Suprapubic skin (tissue), 4 donors: ENCODE results near the gene C2.

Experiments
- EP300 ChIP-seq: sonication (generic); formaldehyde crosslinking; IDR thresholded peaks from one replicate; pipeline ENCODE4 v1.6.1; 2017; ENCODE audit warnings: antibody characterized with exemption
- POLR2AphosphoS5 ChIP-seq, 3 donors: sonication (generic); formaldehyde crosslinking; IDR thresholded peaks; one replicate each; pipeline ENCODE4 v1.6.1; 2017; ENCODE audit warnings: antibody characterized with exemption in 3 of 3
- TF ChIP-seq, protein P1 (sequence below), 2 donors: fragments of 200-600 bp in 1 of 2; fragments of 450-650 bp in 1 of 2; sonication (generic) in 1 of 2; IDR thresholded peaks; one replicate each; pipeline ENCODE4 v1.5.1; 2016 to 2019; ENCODE audit warnings: antibody characterized with exemption in 2 of 2, mild to moderate bottlenecking in 1 of 2, moderate library complexity in 1 of 2

GRCh38 chr6:31878222-31878621 is 49.3 kb upstream of the C2 start:
- no peak for TF ChIP-seq EP300
- TF ChIP-seq, protein P1, sequence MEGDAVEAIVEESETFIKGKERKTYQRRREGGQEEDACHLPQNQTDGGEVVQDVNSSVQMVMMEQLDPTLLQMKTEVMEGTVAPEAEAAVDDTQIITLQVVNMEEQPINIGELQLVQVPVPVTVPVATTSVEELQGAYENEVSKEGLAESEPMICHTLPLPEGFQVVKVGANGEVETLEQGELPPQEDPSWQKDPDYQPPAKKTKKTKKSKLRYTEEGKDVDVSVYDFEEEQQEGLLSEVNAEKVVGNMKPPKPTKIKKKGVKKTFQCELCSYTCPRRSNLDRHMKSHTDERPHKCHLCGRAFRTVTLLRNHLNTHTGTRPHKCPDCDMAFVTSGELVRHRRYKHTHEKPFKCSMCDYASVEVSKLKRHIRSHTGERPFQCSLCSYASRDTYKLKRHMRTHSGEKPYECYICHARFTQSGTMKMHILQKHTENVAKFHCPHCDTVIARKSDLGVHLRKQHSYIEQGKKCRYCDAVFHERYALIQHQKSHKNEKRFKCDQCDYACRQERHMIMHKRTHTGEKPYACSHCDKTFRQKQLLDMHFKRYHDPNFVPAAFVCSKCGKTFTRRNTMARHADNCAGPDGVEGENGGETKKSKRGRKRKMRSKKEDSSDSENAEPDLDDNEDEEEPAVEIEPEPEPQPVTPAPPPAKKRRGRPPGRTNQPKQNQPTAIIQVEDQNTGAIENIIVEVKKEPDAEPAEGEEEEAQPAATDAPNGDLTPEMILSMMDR (IDR thresholded peaks at IDR 0.05) = no peak
- TF ChIP-seq POLR2AphosphoS5 (IDR thresholded peaks at IDR 0.05) = no peak
